ENCODE data around the gene RITA1.

- TF ChIP-seq, protein P1, sequence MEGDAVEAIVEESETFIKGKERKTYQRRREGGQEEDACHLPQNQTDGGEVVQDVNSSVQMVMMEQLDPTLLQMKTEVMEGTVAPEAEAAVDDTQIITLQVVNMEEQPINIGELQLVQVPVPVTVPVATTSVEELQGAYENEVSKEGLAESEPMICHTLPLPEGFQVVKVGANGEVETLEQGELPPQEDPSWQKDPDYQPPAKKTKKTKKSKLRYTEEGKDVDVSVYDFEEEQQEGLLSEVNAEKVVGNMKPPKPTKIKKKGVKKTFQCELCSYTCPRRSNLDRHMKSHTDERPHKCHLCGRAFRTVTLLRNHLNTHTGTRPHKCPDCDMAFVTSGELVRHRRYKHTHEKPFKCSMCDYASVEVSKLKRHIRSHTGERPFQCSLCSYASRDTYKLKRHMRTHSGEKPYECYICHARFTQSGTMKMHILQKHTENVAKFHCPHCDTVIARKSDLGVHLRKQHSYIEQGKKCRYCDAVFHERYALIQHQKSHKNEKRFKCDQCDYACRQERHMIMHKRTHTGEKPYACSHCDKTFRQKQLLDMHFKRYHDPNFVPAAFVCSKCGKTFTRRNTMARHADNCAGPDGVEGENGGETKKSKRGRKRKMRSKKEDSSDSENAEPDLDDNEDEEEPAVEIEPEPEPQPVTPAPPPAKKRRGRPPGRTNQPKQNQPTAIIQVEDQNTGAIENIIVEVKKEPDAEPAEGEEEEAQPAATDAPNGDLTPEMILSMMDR (IDR thresholded peaks at IDR 0.05 in 2 of 3, conservative IDR thresholded peaks at IDR 0.05 in 1 of 3; ENCODE audit: borderline replicate concordance in 1 of 3, insufficient read depth in 1 of 3, low read depth in 2 of 3, low read length in 2 of 3) = no peak
- TF ChIP-seq RAD21 (IDR thresholded peaks at IDR 0.05; ENCODE audit: low read depth) (no peak), ZFX (IDR thresholded peaks at IDR 0.05) (no peak), POLR2AphosphoS5 (IDR thresholded peaks at IDR 0.05; ENCODE audit: low read depth, low read length) (no peak), EZH2phosphoT487 (IDR thresholded peaks at IDR 0.05; ENCODE audit: borderline replicate concordance) (no peak), POLR2A (IDR thresholded peaks at IDR 0.05; ENCODE audit: borderline replicate concordance, extremely low read depth, insufficient read depth, insufficient read length) (no peak), SRF (IDR thresholded peaks at IDR 0.05; ENCODE audit: low read depth) (no peak), EZH2 (IDR thresholded peaks at IDR 0.05) (no peak), YY1 (IDR thresholded peaks at IDR 0.05; ENCODE audit: extremely low read depth, insufficient replicate concordance, low read depth, low read length) (no peak)
- TF ChIP-seq, protein P2, sequence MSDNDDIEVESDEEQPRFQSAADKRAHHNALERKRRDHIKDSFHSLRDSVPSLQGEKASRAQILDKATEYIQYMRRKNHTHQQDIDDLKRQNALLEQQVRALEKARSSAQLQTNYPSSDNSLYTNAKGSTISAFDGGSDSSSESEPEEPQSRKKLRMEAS (IDR thresholded peaks at IDR 0.05) = no peak
- TF ChIP-seq, protein P3, sequence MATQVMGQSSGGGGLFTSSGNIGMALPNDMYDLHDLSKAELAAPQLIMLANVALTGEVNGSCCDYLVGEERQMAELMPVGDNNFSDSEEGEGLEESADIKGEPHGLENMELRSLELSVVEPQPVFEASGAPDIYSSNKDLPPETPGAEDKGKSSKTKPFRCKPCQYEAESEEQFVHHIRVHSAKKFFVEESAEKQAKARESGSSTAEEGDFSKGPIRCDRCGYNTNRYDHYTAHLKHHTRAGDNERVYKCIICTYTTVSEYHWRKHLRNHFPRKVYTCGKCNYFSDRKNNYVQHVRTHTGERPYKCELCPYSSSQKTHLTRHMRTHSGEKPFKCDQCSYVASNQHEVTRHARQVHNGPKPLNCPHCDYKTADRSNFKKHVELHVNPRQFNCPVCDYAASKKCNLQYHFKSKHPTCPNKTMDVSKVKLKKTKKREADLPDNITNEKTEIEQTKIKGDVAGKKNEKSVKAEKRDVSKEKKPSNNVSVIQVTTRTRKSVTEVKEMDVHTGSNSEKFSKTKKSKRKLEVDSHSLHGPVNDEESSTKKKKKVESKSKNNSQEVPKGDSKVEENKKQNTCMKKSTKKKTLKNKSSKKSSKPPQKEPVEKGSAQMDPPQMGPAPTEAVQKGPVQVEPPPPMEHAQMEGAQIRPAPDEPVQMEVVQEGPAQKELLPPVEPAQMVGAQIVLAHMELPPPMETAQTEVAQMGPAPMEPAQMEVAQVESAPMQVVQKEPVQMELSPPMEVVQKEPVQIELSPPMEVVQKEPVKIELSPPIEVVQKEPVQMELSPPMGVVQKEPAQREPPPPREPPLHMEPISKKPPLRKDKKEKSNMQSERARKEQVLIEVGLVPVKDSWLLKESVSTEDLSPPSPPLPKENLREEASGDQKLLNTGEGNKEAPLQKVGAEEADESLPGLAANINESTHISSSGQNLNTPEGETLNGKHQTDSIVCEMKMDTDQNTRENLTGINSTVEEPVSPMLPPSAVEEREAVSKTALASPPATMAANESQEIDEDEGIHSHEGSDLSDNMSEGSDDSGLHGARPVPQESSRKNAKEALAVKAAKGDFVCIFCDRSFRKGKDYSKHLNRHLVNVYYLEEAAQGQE (IDR thresholded peaks at IDR 0.05; ENCODE audit: low read depth) = no peak
These were observed 14.7 kb downstream of the RITA1 start for GRCh38 chr12:113200021-113200797.
